ENCODE measurements around the gene RAPGEF2. TPM values are rescaled to one million over a fixed set of nuclear protein-coding genes. Genes with fewer than 3 reads are reported as not detected.

Gene RAPGEF2
- total and polyA plus RNA-seq, 2 experiments from 2014 or later: 10.2 to 63.1 TPM

- no peak overlapping the region for H3K4me3 ChIP-seq
- no peaks in the 10 kb centered on the region for H3F3A ChIP-seq (replicated peaks; ENCODE audit: low read depth)
- H3K9me3 Mint-ChIP-seq: no peaks in the 10 kb centered on the region; the same call in 2 of the 3 replicates
- H3K27ac Mint-ChIP-seq: no peak overlapping the region
- TF ChIP-seq, protein P1, sequence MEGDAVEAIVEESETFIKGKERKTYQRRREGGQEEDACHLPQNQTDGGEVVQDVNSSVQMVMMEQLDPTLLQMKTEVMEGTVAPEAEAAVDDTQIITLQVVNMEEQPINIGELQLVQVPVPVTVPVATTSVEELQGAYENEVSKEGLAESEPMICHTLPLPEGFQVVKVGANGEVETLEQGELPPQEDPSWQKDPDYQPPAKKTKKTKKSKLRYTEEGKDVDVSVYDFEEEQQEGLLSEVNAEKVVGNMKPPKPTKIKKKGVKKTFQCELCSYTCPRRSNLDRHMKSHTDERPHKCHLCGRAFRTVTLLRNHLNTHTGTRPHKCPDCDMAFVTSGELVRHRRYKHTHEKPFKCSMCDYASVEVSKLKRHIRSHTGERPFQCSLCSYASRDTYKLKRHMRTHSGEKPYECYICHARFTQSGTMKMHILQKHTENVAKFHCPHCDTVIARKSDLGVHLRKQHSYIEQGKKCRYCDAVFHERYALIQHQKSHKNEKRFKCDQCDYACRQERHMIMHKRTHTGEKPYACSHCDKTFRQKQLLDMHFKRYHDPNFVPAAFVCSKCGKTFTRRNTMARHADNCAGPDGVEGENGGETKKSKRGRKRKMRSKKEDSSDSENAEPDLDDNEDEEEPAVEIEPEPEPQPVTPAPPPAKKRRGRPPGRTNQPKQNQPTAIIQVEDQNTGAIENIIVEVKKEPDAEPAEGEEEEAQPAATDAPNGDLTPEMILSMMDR (conservative IDR thresholded peaks at IDR 0.05; ENCODE audit: low read depth in 2 of 2): no peak
- no peak for TF ChIP-seq ZNF114 (CRISPR knock-in tag; IDR thresholded peaks at IDR 0.05)
- TF ChIP-seq EZH2phosphoT487 (IDR thresholded peaks at IDR 0.05; ENCODE audit: unreplicated experiment): no peak
- TF ChIP-seq, protein P2, sequence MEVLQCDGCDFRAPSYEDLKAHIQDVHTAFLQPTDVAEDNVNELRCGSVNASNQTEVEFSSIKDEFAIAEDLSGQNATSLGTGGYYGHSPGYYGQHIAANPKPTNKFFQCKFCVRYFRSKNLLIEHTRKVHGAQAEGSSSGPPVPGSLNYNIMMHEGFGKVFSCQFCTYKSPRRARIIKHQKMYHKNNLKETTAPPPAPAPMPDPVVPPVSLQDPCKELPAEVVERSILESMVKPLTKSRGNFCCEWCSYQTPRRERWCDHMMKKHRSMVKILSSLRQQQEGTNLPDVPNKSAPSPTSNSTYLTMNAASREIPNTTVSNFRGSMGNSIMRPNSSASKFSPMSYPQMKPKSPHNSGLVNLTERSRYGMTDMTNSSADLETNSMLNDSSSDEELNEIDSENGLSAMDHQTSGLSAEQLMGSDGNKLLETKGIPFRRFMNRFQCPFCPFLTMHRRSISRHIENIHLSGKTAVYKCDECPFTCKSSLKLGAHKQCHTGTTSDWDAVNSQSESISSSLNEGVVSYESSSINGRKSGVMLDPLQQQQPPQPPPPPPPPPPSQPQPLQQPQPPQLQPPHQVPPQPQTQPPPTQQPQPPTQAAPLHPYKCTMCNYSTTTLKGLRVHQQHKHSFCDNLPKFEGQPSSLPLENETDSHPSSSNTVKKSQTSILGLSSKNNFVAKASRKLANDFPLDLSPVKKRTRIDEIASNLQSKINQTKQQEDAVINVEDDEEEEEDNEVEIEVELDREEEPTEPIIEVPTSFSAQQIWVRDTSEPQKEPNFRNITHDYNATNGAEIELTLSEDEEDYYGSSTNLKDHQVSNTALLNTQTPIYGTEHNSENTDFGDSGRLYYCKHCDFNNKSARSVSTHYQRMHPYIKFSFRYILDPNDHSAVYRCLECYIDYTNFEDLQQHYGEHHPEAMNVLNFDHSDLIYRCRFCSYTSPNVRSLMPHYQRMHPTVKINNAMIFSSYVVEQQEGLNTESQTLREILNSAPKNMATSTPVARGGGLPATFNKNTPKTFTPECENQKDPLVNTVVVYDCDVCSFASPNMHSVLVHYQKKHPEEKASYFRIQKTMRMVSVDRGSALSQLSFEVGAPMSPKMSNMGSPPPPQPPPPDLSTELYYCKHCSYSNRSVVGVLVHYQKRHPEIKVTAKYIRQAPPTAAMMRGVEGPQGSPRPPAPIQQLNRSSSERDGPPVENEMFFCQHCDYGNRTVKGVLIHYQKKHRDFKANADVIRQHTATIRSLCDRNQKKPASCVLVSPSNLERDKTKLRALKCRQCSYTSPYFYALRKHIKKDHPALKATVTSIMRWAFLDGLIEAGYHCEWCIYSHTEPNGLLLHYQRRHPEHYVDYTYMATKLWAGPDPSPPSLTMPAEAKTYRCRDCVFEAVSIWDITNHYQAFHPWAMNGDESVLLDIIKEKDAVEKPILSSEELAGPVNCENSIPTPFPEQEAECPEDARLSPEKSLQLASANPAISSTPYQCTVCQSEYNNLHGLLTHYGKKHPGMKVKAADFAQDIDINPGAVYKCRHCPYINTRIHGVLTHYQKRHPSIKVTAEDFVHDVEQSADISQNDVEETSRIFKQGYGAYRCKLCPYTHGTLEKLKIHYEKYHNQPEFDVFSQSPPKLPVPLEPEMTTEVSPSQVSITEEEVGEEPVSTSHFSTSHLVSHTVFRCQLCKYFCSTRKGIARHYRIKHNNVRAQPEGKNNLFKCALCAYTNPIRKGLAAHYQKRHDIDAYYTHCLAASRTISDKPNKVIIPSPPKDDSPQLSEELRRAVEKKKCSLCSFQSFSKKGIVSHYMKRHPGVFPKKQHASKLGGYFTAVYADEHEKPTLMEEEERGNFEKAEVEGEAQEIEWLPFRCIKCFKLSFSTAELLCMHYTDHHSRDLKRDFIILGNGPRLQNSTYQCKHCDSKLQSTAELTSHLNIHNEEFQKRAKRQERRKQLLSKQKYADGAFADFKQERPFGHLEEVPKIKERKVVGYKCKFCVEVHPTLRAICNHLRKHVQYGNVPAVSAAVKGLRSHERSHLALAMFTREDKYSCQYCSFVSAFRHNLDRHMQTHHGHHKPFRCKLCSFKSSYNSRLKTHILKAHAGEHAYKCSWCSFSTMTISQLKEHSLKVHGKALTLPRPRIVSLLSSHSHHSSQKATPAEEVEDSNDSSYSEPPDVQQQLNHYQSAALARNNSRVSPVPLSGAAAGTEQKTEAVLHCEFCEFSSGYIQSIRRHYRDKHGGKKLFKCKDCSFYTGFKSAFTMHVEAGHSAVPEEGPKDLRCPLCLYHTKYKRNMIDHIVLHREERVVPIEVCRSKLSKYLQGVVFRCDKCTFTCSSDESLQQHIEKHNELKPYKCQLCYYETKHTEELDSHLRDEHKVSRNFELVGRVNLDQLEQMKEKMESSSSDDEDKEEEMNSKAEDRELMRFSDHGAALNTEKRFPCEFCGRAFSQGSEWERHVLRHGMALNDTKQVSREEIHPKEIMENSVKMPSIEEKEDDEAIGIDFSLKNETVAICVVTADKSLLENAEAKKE (CRISPR knock-in tag; IDR thresholded peaks at IDR 0.05): no peak
- no peak for TF ChIP-seq CREB1 (CRISPR knock-in tag; IDR thresholded peaks at IDR 0.05; ENCODE audit: low read depth)
- TF ChIP-seq ZNF331 (CRISPR knock-in tag; IDR thresholded peaks at IDR 0.05; ENCODE audit: low read depth): no peak
- H3K4me2 ChIP-seq: no peak overlapping the region
- no peaks in the 10 kb centered on the region for H3K79me2 ChIP-seq (replicated peaks; ENCODE audit: insufficient read depth)
- no peaks in the 10 kb centered on the region for H3K9me2 ChIP-seq (ENCODE audit: insufficient read depth)
- H3K36me3 Mint-ChIP-seq (ENCODE audit: low read depth): no peaks in the 10 kb centered on the region
- H3K4me1 Mint-ChIP-seq: no peaks in the 10 kb centered on the region; the same call in 2 of the 3 replicates
- no peak overlapping the region for H2AFZ ChIP-seq
- peaks cover 5% of the 10 kb centered on the region for H3K27me3 Mint-ChIP-seq (ENCODE audit: insufficient read depth, low read depth, poor library complexity)
- no peaks in the 10 kb centered on the region for H3K4me1 ChIP-seq (ENCODE audit: insufficient read depth)
- H3K36me3 ChIP-seq (ENCODE audit: insufficient read depth): no peaks in the 10 kb centered on the region
- no peaks in the 10 kb centered on the region for H3K27me3 ChIP-seq (ENCODE audit: insufficient read depth)
- H3K4me3 Mint-ChIP-seq: no peak overlapping the region
- no peaks in the 10 kb centered on the region for H4K20me1 ChIP-seq (replicated peaks; ENCODE audit: insufficient read depth)
- no peak overlapping the region for H3K27ac ChIP-seq (ENCODE audit: low read depth)
- no peak for ATAC-seq
- DNase-seq (ENCODE audit: low spot score): no peak
Measured at GRCh38 chr4:159398236-159398638, 295.4 kb downstream of the RAPGEF2 start.
